ENCODE data around the gene MYCN.

MYCN gene

DNA sequence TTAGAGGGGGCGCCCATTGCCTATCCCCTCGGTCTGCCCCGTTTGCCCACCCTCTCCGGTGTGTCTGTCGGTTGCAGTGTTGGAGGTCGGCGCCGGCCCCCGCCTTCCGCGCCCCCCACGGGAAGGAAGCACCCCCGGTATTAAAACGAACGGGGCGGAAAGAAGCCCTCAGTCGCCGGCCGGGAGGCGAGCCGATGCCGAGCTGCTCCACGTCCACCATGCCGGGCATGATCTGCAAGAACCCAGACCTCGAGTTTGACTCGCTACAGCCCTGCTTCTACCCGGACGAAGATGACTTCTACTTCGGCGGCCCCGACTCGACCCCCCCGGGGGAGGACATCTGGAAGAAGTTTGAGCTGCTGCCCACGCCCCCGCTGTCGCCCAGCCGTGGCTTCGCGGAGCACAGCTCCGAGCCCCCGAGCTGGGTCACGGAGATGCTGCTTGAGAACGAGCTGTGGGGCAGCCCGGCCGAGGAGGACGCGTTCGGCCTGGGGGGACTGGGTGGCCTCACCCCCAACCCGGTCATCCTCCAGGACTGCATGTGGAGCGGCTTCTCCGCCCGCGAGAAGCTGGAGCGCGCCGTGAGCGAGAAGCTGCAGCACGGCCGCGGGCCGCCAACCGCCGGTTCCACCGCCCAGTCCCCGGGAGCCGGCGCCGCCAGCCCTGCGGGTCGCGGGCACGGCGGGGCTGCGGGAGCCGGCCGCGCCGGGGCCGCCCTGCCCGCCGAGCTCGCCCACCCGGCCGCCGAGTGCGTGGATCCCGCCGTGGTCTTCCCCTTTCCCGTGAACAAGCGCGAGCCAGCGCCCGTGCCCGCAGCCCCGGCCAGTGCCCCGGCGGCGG is 1.7 kb downstream of the MYCN start:
- H3K9ac ChIP-seq, result peak overlapping the region; percentile 73
- 0 out of 2 replicates have a peak, but pooled peaks cover 7% of the 10 kb centered on the region for H3K36me3 ChIP-seq
- no peak overlapping the region; the same call in 1 of the 2 replicates for H3K27ac ChIP-seq
- peaks cover 44% of the 10 kb centered on the region for H3K4me1 ChIP-seq
- H4K20me1 ChIP-seq, result peaks cover 31% of the 10 kb centered on the region
- peak overlapping the region; percentile 71 for H3K4me3 ChIP-seq
- peaks cover 33% of the 10 kb centered on the region for H3K27me3 ChIP-seq
- no peak for TF ChIP-seq Cebpa-rat (IDR thresholded peaks at IDR 0.05)
- no peaks in the 10 kb centered on the region for H3K9me3 ChIP-seq
- peak overlapping the region; percentile 100 for H3K4me2 ChIP-seq

DNA sequence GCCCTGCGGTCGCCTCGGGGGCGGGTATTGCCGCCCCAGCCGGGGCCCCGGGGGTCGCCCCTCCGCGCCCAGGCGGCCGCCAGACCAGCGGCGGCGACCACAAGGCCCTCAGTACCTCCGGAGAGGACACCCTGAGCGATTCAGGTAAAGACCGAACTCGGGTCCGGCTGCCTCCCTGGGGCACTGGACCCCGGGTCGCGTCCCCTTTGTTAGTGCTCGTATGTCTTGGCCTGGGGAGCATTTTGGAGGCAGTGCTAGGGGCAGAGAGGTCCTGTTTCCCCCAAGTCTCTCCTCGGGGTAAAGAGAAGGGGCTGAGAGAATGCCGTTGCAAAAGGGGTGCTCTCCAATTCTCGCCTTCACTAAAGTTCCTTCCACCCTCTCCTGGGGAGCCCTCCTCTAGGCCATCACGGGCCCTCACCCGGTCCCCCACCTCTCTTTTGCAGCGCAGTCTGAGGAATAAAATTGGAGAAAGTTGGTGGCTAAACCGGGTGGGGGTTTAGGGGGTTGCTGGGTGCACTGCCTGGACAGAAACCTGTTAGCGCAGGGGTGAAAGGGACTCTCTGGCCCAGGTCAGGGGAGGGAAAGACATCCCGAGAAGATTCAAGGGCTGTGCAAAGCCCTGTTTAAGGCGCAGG is 2.5 kb downstream of the MYCN start:
- peaks cover 31% of the 10 kb centered on the region for H4K20me1 ChIP-seq
- H3K9me3 ChIP-seq, result no peaks in the 10 kb centered on the region
- peak overlapping the region; percentile 100 for H3K4me2 ChIP-seq
- H3K9ac ChIP-seq, result peak overlapping the region; percentile 73
- peak overlapping the region; percentile 71 for H3K4me3 ChIP-seq
- H3K36me3 ChIP-seq, result 0 out of 2 replicates have a peak, but pooled peaks cover 7% of the 10 kb centered on the region
- H3K27me3 ChIP-seq, result peaks cover 33% of the 10 kb centered on the region
- TF ChIP-seq Cebpa-rat (IDR thresholded peaks at IDR 0.05), result no peak
- no peak overlapping the region; the same call in 1 of the 2 replicates for H3K27ac ChIP-seq
- peaks cover 44% of the 10 kb centered on the region for H3K4me1 ChIP-seq

DNA sequence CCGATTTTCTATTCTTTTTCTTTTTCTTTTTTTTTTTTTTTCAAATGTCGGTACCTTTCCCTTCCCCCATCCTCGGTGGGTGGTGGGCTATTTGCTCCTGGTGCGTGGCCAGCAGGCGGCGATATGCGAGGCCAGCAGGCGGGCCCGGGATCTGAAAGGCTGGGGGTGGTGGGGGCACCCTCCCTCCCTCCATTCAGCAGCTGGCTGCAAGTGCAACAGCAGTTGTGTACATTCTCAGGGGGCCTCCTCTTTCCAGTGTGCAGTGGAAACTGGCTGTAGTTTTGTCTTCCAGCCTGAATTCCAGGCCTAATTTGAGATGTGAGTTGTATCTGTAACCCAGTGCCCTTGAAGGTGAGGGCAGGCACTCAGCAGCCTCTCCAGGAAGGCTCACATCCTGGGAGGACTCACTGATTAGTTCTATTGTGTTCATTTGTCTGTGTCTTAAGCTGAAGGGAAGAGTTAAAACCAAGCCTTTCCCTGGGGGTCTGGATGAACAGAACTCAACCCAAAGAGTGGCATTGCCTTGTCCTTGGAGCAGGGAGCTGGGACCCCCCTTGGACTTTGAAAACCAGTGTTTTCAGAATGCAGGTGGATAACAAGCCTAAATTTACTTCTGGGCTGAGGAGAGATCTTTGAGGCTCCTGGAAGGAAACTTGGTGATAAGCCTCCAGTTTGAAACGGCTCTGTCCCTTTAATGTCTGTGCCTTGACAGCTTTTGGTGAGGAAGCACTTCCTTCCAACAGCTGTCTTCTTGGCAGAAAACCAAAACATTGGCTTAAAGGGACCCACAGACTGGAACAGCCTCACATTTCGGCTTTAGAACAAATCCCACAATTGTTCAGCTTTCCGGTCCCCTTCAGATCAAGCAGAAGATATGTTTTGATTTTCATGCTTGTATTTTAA is 3.3 kb downstream of the MYCN start:
- Histone ChIP-seq H3K27me3 (peaks cover 33% of the 10 kb centered on the region), H3K9me3 (no peaks in the 10 kb centered on the region), H3K4me1 (peaks cover 44% of the 10 kb centered on the region), H3K4me3 (peak overlapping the region; percentile 71; the same call in 1 of the 2 replicates), H3K27ac (no peak overlapping the region), H3K36me3 (0 out of 2 replicates have a peak, but pooled peaks cover 7% of the 10 kb centered on the region), H4K20me1 (peaks cover 31% of the 10 kb centered on the region), H3K4me2 (peak overlapping the region; percentile 100), H3K9ac (no peak overlapping the region; the same call in 1 of the 2 replicates)
- no peak for TF ChIP-seq Cebpa-rat (IDR thresholded peaks at IDR 0.05)

DNA sequence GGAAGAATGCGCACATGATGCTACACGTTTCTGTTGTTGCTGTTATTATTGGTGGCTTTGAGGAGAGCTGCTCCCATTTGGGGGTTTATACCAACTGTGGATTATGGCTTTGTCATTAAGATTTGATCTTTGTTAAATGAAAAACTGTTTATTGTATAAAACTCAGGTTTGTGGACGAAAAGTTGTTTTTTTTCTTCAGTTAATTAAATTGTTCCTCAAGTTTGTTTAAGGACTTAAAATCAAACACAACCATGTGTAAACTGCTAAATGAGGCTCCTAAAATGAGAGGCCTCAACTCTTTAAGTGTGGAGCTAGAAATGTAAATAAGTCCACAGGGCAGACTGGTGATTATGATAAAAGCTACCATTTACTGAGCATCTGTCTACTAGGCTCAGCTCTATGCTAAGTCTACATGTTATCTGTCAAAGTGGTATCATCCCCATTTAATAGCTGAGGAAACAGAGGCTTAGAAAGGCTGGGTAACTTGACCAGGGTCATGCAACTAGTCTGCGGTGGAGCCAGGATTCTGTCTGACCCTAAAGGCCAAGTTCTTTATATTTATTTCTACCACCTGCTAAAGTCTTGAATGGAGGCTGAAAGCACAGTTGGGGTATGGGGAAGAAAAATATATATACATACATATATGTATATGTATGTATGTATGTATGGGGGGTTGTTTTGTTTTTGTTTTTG is 4.1 kb downstream of the MYCN start:
- Histone ChIP-seq H3K36me3 (0 out of 2 replicates have a peak, but pooled peaks cover 7% of the 10 kb centered on the region), H3K4me2 (peak overlapping the region; percentile 100), H3K4me1 (peaks cover 41% of the 10 kb centered on the region), H4K20me1 (peaks cover 31% of the 10 kb centered on the region), H3K9me3 (no peaks in the 10 kb centered on the region), H3K4me3 (no peak overlapping the region), H3K27ac (no peak overlapping the region), H3K27me3 (peaks cover 33% of the 10 kb centered on the region), H3K9ac (no peak overlapping the region)
- TF ChIP-seq Cebpa-rat (IDR thresholded peaks at IDR 0.05), result no peak

DNA sequence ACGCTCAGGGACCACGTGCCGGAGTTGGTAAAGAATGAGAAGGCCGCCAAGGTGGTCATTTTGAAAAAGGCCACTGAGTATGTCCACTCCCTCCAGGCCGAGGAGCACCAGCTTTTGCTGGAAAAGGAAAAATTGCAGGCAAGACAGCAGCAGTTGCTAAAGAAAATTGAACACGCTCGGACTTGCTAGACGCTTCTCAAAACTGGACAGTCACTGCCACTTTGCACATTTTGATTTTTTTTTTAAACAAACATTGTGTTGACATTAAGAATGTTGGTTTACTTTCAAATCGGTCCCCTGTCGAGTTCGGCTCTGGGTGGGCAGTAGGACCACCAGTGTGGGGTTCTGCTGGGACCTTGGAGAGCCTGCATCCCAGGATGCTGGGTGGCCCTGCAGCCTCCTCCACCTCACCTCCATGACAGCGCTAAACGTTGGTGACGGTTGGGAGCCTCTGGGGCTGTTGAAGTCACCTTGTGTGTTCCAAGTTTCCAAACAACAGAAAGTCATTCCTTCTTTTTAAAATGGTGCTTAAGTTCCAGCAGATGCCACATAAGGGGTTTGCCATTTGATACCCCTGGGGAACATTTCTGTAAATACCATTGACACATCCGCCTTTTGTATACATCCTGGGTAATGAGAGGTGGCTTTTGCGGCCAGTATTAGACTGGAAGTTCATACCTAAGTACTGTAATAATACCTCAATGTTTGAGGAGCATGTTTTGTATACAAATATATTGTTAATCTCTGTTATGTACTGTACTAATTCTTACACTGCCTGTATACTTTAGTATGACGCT is 5.8 kb downstream of the MYCN start:
- no peak overlapping the region for H3K4me3 ChIP-seq
- no peak overlapping the region for H3K4me2 ChIP-seq
- 0 out of 2 replicates have a peak, but pooled peaks cover 7% of the 10 kb centered on the region for H3K36me3 ChIP-seq

DNA sequence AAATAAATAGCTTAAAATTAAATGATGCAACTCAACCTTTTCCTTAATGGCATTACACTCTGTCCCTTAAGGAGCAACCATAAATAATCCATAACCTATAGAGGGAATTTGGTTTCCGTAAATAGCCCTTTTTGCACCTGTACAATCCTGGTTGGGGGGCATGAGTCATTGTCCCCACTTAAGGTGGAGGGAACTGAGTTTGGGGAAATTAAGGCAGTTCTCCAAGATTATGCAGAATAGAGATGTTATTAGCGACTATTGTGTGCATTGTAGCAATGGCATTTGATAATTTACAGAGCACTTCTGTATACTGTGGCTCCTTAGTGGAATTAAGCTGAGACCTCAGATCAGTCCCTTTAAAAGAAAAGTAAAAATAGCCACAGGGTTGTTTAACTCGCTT is 6.6 kb downstream of the MYCN start:
- H3K9ac ChIP-seq, result no peak overlapping the region
- H4K20me1 ChIP-seq, result peaks cover 21% of the 10 kb centered on the region
- no peak overlapping the region for H3K27ac ChIP-seq
- H3K36me3 ChIP-seq, result 0 out of 2 replicates have a peak, but pooled peaks cover 7% of the 10 kb centered on the region
- TF ChIP-seq Cebpa-rat (IDR thresholded peaks at IDR 0.05), result no peak
- no peak overlapping the region for H3K4me2 ChIP-seq
- H3K9me3 ChIP-seq, result no peaks in the 10 kb centered on the region
- H3K4me1 ChIP-seq, result peaks cover 27% of the 10 kb centered on the region
- H3K27me3 ChIP-seq, result peaks cover 13% of the 10 kb centered on the region
- no peak overlapping the region for H3K4me3 ChIP-seq

More for the DNA sequence above, 5.8 kb downstream of the MYCN start:
- no peak overlapping the region for H3K9ac ChIP-seq
- peaks cover 21% of the 10 kb centered on the region for H3K27me3 ChIP-seq
- no peak for TF ChIP-seq Cebpa-rat (IDR thresholded peaks at IDR 0.05)
- H3K9me3 ChIP-seq, result no peaks in the 10 kb centered on the region
- peaks cover 34% of the 10 kb centered on the region for H3K4me1 ChIP-seq
- no peak overlapping the region for H3K27ac ChIP-seq
- peaks cover 27% of the 10 kb centered on the region for H4K20me1 ChIP-seq

DNA sequence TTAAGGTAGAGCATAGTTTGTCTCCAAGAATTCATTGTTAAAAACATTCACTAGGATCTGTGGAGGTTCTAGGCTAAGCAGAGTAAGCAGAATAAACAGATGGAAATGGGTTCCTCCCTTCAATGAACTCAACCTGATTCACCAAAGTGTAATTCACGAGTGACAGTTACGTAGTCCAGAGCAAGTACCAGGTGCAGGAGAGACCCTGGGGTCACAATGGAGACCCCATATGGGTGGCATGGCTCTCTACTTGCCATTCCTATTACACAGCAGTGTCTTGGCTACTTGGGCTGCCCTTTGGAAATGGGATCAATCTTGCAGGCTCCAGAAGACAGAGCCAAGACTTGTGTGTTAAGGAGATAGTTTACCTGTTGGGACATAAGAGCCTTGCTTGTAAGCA is 7.1 kb downstream of the MYCN start:
- Histone ChIP-seq H3K36me3 (0 out of 2 replicates have a peak, but pooled peaks cover 7% of the 10 kb centered on the region), H3K4me3 (no peak overlapping the region), H3K27me3 (peaks cover 8% of the 10 kb centered on the region), H3K4me2 (no peak overlapping the region), H3K27ac (no peak overlapping the region), H4K20me1 (peaks cover 17% of the 10 kb centered on the region), H3K9ac (no peak overlapping the region), H3K9me3 (no peaks in the 10 kb centered on the region), H3K4me1 (peaks cover 23% of the 10 kb centered on the region)
- no peak for TF ChIP-seq Cebpa-rat (IDR thresholded peaks at IDR 0.05)

DNA sequence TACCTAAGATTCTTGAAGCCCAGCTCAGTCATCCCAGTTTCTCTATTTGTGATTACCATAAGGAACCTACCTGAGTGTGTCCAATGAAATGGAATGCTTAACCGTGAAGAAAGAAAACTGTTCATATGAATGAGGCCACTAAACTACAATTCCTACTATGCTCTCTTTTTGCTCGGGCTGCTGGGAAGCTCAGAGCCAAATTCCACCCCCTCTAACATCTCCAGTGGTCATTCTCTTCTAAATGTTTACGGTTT is 8.3 kb downstream of the MYCN start:
- H3K27me3 ChIP-seq, result no peaks in the 10 kb centered on the region
- peaks cover 11% of the 10 kb centered on the region for H3K4me1 ChIP-seq
- H3K9ac ChIP-seq, result no peak overlapping the region
- 0 out of 2 replicates have a peak, but pooled peaks cover 7% of the 10 kb centered on the region for H3K36me3 ChIP-seq
- H3K4me2 ChIP-seq, result no peak overlapping the region
- no peak for TF ChIP-seq Cebpa-rat (IDR thresholded peaks at IDR 0.05)
- H3K27ac ChIP-seq, result no peak overlapping the region
- peaks cover 5% of the 10 kb centered on the region for H4K20me1 ChIP-seq
- H3K4me3 ChIP-seq, result no peak overlapping the region
- H3K9me3 ChIP-seq, result no peaks in the 10 kb centered on the region
